HepG2 (cell line): ENCODE measurements around the gene GSTM2. TPM values are rescaled to one million over a fixed set of nuclear protein-coding genes. Genes with fewer than 3 reads are reported as not detected.

Experiments
- AGO1 ChIP-seq: fragments of 200-400 bp; formaldehyde crosslinking; IDR thresholded peaks from 2 replicates; pipeline ENCODE4 v1.6.1; 2017; ENCODE audit warnings: mild to moderate bottlenecking, low read depth, low read length, moderate library complexity; ENCODE audit not compliant: poor library complexity, severe bottlenecking
- AGO2 ChIP-seq: fragments of 200-400 bp; formaldehyde crosslinking; optimal IDR thresholded peaks from 2 replicates; pipeline ENCODE3; 2017; ENCODE audit warnings: mild to moderate bottlenecking, low read depth, low read length, moderate library complexity
- ATF7 ChIP-seq, 2 experiments: fragments of 450-650 bp in 1 of 2; sonication (generic) in 1 of 2; formaldehyde crosslinking in 1 of 2; IDR thresholded peaks; 2 replicates each; pipeline versions ENCODE4 v1.4.0 to v1.6.1; 2016 to 2020; ENCODE audit warnings: antibody characterized with exemption in 1 of 2, mild to moderate bottlenecking in 1 of 2, missing genetic modification reagents in 1 of 2
- CENPT ChIP-seq: sonication (generic); formaldehyde crosslinking; IDR thresholded peaks from 2 replicates; pipeline ENCODE4 v1.8.0; 2022; ENCODE audit warnings: low read depth, mild to moderate bottlenecking, moderate library complexity, missing genetic modification reagents
- FOSL2 ChIP-seq: sonication (generic); formaldehyde crosslinking; IDR thresholded peaks from 2 replicates; pipeline ENCODE4 v1.4.0; 2020; ENCODE audit warnings: missing genetic modification reagents
- HBP1 ChIP-seq: IDR thresholded peaks from 2 replicates; pipeline ENCODE4 v1.6.1; 2016; ENCODE audit warnings: low read depth, control low read depth
- JUNB ChIP-seq: sonication (generic); formaldehyde crosslinking; IDR thresholded peaks from 2 replicates; pipeline ENCODE4 v1.8.0; 2022; ENCODE audit warnings: missing genetic modification reagents, mild to moderate bottlenecking, borderline replicate concordance
- NCOA5 ChIP-seq: sonication (generic); formaldehyde crosslinking; IDR thresholded peaks from 2 replicates; pipeline ENCODE4 v1.4.0; 2020; ENCODE audit warnings: missing genetic modification reagents
- NFKBIZ ChIP-seq: IDR thresholded peaks from 2 replicates; pipeline ENCODE4 v1.6.1; 2018; ENCODE audit warnings: missing genetic modification reagents, missing compliant biosample characterization
- PRPF4 ChIP-seq: fragments of 200-400 bp; formaldehyde crosslinking; IDR thresholded peaks from 2 replicates; pipeline ENCODE4 v1.6.1; 2016; ENCODE audit warnings: low read length, low read depth; ENCODE audit not compliant: poor library complexity, severe bottlenecking
- RORA ChIP-seq: sonication (generic); formaldehyde crosslinking; IDR thresholded peaks from 2 replicates; pipeline ENCODE4 v1.5.0; 2020; ENCODE audit warnings: mild to moderate bottlenecking, missing genetic modification reagents, moderate library complexity
- TEAD2 ChIP-seq: sonication (generic); formaldehyde crosslinking; IDR thresholded peaks from 2 replicates; pipeline ENCODE4 v1.9.0; 2021; ENCODE audit warnings: missing genetic modification reagents
- ZBTB46 ChIP-seq: sonication (generic); formaldehyde crosslinking; IDR thresholded peaks from 2 replicates; pipeline ENCODE4 v1.4.0; 2020; ENCODE audit warnings: mild to moderate bottlenecking, missing genetic modification reagents, borderline replicate concordance
- ZMAT5 ChIP-seq: sonication (generic); formaldehyde crosslinking; IDR thresholded peaks from 2 replicates; pipeline ENCODE4 v1.5.0; 2020; ENCODE audit warnings: mild to moderate bottlenecking, low read depth, missing genetic modification reagents, borderline replicate concordance
- ZNF124 ChIP-seq: sonication (generic); formaldehyde crosslinking; IDR thresholded peaks from 2 replicates; pipeline ENCODE4 v1.4.0; 2020; ENCODE audit warnings: missing genetic modification reagents
- ZNF17 ChIP-seq: sonication (generic); formaldehyde crosslinking; IDR thresholded peaks from 2 replicates; pipeline ENCODE4 v1.5.0; 2020; ENCODE audit warnings: mild to moderate bottlenecking, missing genetic modification reagents
- ZNF674 ChIP-seq: sonication (generic); formaldehyde crosslinking; IDR thresholded peaks from 2 replicates; pipeline ENCODE4 v1.5.0; 2020; ENCODE audit warnings: low read depth, mild to moderate bottlenecking, missing genetic modification reagents
- ZNF800 ChIP-seq: sonication (generic); formaldehyde crosslinking; IDR thresholded peaks from 2 replicates; pipeline ENCODE4 v1.4.0; 2020; ENCODE audit warnings: missing genetic modification reagents
- polyA plus RNA-seq, 8 experiments: library from polyadenylated mRNA; depleted of rRNA in 3 of 8; stranded (reverse) in 7 of 8; unstranded in 1 of 8; fragments of >200 nt; fragmentation: Illumina TruSeq in 4 of 8; extraction: Trizol in 4 of 8; gene quantifications; 2 replicates each; pipeline versions ENCODE4 v1.2.1 to v1.2.3, GENCODE V29; 2011 to 2016; ENCODE audit warnings: low read depth in 4 of 8, missing spikeins in 1 of 8, mixed read lengths in 1 of 8; ENCODE audit not compliant: insufficient read depth in 1 of 8
- total RNA-seq, 5 experiments: library from RNA; depleted of rRNA; stranded (reverse); fragments of >200 nt; fragmentation: Illumina TruSeq; extraction: Trizol; gene quantifications; 2 replicates each; pipeline ENCODE4 v1.2.3, GENCODE V29; 2016; ENCODE audit warnings: low read depth in 1 of 5
- TF ChIP-seq, protein P1 (sequence below): fragments of 450-650 bp; IDR thresholded peaks from 2 replicates; pipeline ENCODE4 v1.6.1; 2017; ENCODE audit warnings: mild to moderate bottlenecking

The GSTM2 gene
- total and polyA plus RNA-seq, 2 of the 13 experiments (the other 11 are each of a cell fraction or from before 2014, with no cell fraction given): 7.0 to 15.0 TPM

GRCh38 chr1:109655615-109656519, 12.0 kb upstream of the GSTM2 start, which contains the start of gene GSTM4 (continued):
- TF ChIP-seq NFKBIZ (no peak), ZNF800 (CRISPR knock-in tag) (no peak), ZMAT5 (no peak), AGO1 (no peak), ATF7 (IDR thresholded peaks at IDR 0.05) (no peak), ATF7 (CRISPR knock-in tag; IDR thresholded peaks at IDR 0.05) (0 out of 2 replicates have a peak, but pooled peaks have one; percentile 21), ZNF674 (CRISPR knock-in tag) (no peak), TEAD2 (CRISPR knock-in tag) (no peak), ZNF124 (CRISPR knock-in tag) (peak; percentile 86; the same call in 1 of the 2 replicates), ZNF17 (CRISPR knock-in tag) (no peak), HBP1 (0 out of 2 replicates have a peak, but pooled peaks have one; percentile 53), JUNB (CRISPR knock-in tag) (no peak), ZBTB46 (CRISPR knock-in tag) (no peak), AGO2 (no peak), RORA (CRISPR knock-in tag) (no peak), PRPF4 (no peak), CENPT (CRISPR knock-in tag) (0 out of 2 replicates have a peak, but pooled peaks have one; percentile 17), NCOA5 (CRISPR knock-in tag) (no peak), FOSL2 (CRISPR knock-in tag) (no peak; the same call in 1 of the 2 replicates)
- TF ChIP-seq, protein P1, sequence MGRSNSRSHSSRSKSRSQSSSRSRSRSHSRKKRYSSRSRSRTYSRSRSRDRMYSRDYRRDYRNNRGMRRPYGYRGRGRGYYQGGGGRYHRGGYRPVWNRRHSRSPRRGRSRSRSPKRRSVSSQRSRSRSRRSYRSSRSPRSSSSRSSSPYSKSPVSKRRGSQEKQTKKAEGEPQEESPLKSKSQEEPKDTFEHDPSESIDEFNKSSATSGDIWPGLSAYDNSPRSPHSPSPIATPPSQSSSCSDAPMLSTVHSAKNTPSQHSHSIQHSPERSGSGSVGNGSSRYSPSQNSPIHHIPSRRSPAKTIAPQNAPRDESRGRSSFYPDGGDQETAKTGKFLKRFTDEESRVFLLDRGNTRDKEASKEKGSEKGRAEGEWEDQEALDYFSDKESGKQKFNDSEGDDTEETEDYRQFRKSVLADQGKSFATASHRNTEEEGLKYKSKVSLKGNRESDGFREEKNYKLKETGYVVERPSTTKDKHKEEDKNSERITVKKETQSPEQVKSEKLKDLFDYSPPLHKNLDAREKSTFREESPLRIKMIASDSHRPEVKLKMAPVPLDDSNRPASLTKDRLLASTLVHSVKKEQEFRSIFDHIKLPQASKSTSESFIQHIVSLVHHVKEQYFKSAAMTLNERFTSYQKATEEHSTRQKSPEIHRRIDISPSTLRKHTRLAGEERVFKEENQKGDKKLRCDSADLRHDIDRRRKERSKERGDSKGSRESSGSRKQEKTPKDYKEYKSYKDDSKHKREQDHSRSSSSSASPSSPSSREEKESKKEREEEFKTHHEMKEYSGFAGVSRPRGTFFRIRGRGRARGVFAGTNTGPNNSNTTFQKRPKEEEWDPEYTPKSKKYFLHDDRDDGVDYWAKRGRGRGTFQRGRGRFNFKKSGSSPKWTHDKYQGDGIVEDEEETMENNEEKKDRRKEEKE: no peak
